MM.1S (cell line): ENCODE results near the gene PLD1.

Experiments
- EZH2 ChIP-seq: fragments of 300-600 bp; sonication (generic); optimal IDR thresholded peaks from 2 replicates; pipeline ENCODE3; 2017; ENCODE audit warnings: low read depth, mild to moderate bottlenecking, antibody characterized with exemption, low read length, mixed read lengths
- TF ChIP-seq, protein P1 (sequence below): fragments of 300-600 bp; sonication (generic); IDR thresholded peaks from 2 replicates; pipeline ENCODE4 v1.5.1; 2016; ENCODE audit warnings: antibody characterized with exemption, low read length, mixed read lengths

DNA sequence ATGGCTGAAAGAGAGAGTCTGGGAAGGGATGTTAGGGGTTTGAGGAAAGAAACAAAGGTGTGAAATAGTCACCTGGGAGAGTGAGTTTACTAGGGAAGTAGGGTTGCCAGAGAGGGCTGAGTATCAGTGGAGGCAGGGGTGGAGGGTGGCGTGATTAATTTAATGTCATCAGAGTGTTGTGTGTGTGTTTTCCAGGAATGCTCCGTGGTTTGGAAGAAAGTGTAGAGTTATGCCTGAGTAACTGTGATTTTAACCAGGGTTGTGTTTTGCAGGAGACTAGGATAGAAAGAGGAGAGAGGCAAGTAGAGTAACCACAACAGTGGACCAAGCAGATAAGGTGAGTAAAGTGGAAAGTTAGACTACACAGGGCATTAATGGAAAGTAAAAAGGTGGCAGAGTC, 27.2 kb downstream of the PLD1 start:
- TF ChIP-seq, protein P1, sequence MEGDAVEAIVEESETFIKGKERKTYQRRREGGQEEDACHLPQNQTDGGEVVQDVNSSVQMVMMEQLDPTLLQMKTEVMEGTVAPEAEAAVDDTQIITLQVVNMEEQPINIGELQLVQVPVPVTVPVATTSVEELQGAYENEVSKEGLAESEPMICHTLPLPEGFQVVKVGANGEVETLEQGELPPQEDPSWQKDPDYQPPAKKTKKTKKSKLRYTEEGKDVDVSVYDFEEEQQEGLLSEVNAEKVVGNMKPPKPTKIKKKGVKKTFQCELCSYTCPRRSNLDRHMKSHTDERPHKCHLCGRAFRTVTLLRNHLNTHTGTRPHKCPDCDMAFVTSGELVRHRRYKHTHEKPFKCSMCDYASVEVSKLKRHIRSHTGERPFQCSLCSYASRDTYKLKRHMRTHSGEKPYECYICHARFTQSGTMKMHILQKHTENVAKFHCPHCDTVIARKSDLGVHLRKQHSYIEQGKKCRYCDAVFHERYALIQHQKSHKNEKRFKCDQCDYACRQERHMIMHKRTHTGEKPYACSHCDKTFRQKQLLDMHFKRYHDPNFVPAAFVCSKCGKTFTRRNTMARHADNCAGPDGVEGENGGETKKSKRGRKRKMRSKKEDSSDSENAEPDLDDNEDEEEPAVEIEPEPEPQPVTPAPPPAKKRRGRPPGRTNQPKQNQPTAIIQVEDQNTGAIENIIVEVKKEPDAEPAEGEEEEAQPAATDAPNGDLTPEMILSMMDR = no peak
- TF ChIP-seq EZH2 = no peak
